Kidney (tissue), 14 donors: ENCODE data around the gene GRIA3. TPM values are rescaled to one million over a fixed set of nuclear protein-coding genes. Genes with fewer than 3 reads are reported as not detected.

ENCODE experiments used
- DNase-seq, 5 donors: peaks; one replicate each; pipeline ENCODE4 v3.0.0-alpha.2; 2013 to 2020
- FAIRE-seq: peaks from 2 replicates; lab custom pipeline; 2012; peaks lifted over from hg19 to GRCh38; lab: Jason Lieb, UNC
- H3K27ac ChIP-seq, 2 donors: one replicate each; pipeline ENCODE4 v1.7.0; 2013; ENCODE audit warnings: low read depth in 2 of 2, low read length in 2 of 2, inconsistent platforms in 1 of 2
- H3K27me3 ChIP-seq: one replicate; pipeline ENCODE4 v1.7.1; 2013; ENCODE audit warnings: low read length, inconsistent platforms; ENCODE audit not compliant: control insufficient read depth, insufficient read depth
- H3K36me3 ChIP-seq, 3 donors: one replicate each; pipeline versions ENCODE4 v1.7.0 to v1.7.1; 2013; ENCODE audit warnings: low read length in 3 of 3, control low read depth in 1 of 3, inconsistent platforms in 1 of 3; ENCODE audit not compliant: insufficient read depth in 3 of 3, control insufficient read depth in 2 of 3
- H3K4me1 ChIP-seq, 3 donors: one replicate each; pipeline versions ENCODE4 v1.7.0 to v1.7.1; 2013; ENCODE audit warnings: low read length in 3 of 3, inconsistent platforms in 1 of 3, low read depth in 1 of 3; ENCODE audit not compliant: control insufficient read depth in 2 of 3, insufficient read depth in 2 of 3
- H3K4me3 ChIP-seq, 3 donors: one replicate each; pipeline versions ENCODE4 v1.7.0 to v1.8.1; 2013; ENCODE audit warnings: low read length in 3 of 3, control low read depth in 1 of 3, inconsistent platforms in 1 of 3
- H3K9ac ChIP-seq, 3 donors: one replicate each; pipeline versions ENCODE4 v1.7.0 to v1.7.1; 2013; ENCODE audit warnings: low read length in 3 of 3, control low read depth in 1 of 3, inconsistent platforms in 1 of 3
- H3K9me3 ChIP-seq, 3 donors: one replicate each; pipeline versions ENCODE4 v1.7.0 to v1.7.1; 2013; ENCODE audit warnings: low read length in 3 of 3, control low read depth in 1 of 3, inconsistent platforms in 1 of 3; ENCODE audit not compliant: control insufficient read depth in 2 of 3, insufficient read depth in 1 of 3
- intact Hi-C: fragments of 100-400 bp; cut with DNase I; formaldehyde crosslinking; loops from one replicate; pipeline ENCODE4 v1.11.1; 2022
- polyA plus RNA-seq: library from polyadenylated mRNA; stranded (reverse); fragments of 350-450 nt; fragmentation: Illumina TruSeq; extraction: RNeasy Lipid Tissue Mini Kit (QIAGEN cat#74804); gene quantifications from one replicate; pipeline ENCODE4 v1.2.3, GENCODE V29; 2014; ENCODE audit warnings: low read depth, low replicate concordance; ENCODE audit not compliant: insufficient read depth
- total RNA-seq: library from RNA; stranded (reverse); fragmentation: NEBNext Ultra II Directional; extraction: Animal tissue kit (Norgen Biotek cat#: 25700); gene quantifications from one replicate; pipeline ENCODE4 v1.2.1, GENCODE V29; 2021
- TF ChIP-seq, protein P1 (sequence below): IDR thresholded peaks from 3 replicates; pipeline ENCODE4 v1.5.1; 2012; ENCODE audit warnings: mild to moderate bottlenecking, moderate library complexity, borderline replicate concordance; ENCODE audit not compliant: insufficient read depth; ENCODE audit errors: extremely low read depth
- donor health status: control.
- donor health status: control.
- donor health status: control.
- donor health status: control.
- donor health status: control.
- donor health status: DM: yes; HTN: yes; CAD: no.
- donor health status: Normal renal cell carcinoma (clear cell type).

Gene GRIA3
- total and polyA plus RNA-seq, 2 donors from 2014 or later, result 1.4 to 5.8 TPM

- Histone ChIP-seq H3K27me3 (no peaks in the 10 kb centered on the region), H3K9ac (no peak overlapping the region), H3K36me3 (no peaks in the 10 kb centered on the region), H3K4me3 (no peak overlapping the region), H3K9me3 (no peaks in the 10 kb centered on the region), H3K27ac (no peak overlapping the region), H3K4me1 (no peaks in the 10 kb centered on the region)
- intact Hi-C loops, result no loop called here
- DNase-seq, result no peak
- FAIRE-seq, result no peak
- TF ChIP-seq, protein P1, sequence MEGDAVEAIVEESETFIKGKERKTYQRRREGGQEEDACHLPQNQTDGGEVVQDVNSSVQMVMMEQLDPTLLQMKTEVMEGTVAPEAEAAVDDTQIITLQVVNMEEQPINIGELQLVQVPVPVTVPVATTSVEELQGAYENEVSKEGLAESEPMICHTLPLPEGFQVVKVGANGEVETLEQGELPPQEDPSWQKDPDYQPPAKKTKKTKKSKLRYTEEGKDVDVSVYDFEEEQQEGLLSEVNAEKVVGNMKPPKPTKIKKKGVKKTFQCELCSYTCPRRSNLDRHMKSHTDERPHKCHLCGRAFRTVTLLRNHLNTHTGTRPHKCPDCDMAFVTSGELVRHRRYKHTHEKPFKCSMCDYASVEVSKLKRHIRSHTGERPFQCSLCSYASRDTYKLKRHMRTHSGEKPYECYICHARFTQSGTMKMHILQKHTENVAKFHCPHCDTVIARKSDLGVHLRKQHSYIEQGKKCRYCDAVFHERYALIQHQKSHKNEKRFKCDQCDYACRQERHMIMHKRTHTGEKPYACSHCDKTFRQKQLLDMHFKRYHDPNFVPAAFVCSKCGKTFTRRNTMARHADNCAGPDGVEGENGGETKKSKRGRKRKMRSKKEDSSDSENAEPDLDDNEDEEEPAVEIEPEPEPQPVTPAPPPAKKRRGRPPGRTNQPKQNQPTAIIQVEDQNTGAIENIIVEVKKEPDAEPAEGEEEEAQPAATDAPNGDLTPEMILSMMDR, result no peak
Observed at GRCh38 chrX:123223409-123223808, 39.3 kb downstream of the GRIA3 start.

DNA sequence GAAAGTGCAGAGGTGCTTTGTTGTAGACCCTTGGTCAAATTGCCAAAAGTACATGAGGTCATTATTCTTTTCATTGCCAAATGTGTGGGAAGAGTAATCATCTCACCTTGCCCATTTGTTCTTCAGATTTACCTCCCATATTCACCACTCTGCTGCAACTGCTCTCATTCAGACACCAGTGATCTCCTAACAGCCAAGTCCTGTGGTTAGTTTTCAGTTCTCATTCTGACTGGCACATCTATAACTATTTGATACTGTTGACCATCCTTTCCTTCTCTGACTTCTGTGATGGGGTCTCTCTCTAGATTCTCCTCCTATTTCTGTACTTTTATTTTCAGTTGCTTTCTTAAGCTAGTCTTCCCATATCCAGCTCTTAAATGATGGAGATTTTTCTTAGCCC lies 39.8 kb downstream of the GRIA3 start:
- DNase-seq (no peak), FAIRE-seq (no peak)
- intact Hi-C loops, result no loop called here
- Histone ChIP-seq H3K27ac (no peak overlapping the region), H3K4me1 (no peaks in the 10 kb centered on the region), H3K4me3 (no peak overlapping the region), H3K9ac (no peak overlapping the region), H3K36me3 (no peaks in the 10 kb centered on the region), H3K9me3 (no peaks in the 10 kb centered on the region), H3K27me3 (no peaks in the 10 kb centered on the region)
- TF ChIP-seq, protein P1, result no peak

DNA sequence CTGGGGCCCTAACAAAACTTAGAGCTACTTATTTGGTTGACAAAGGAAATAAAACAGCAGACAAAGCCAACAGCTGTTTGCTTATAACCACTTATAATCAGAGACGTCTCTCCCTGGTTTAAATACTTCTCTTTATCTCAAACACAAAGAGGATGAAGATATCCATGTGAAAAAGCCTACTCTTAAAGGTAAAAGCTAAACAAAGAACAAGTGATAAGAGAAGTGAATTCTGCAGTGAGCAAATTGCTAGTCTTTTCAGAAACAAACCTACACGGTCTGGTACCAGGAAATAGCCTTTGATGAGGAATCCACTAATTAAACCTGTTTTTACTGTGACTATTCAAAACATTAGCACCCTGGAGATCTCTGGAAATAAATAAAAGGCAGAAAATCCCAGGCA lies 46.7 kb downstream of the GRIA3 start:
- TF ChIP-seq, protein P1, result no peak
- H3K4me3 ChIP-seq, result no peak overlapping the region
- no peak overlapping the region for H3K27ac ChIP-seq
- intact Hi-C loops, result no loop called here
- no peak for DNase-seq
- peaks cover 3% of the 10 kb centered on the region for H3K27me3 ChIP-seq
- FAIRE-seq, result no peak
- no peak overlapping the region for H3K9ac ChIP-seq
- H3K36me3 ChIP-seq, result no peaks in the 10 kb centered on the region
- no peaks in the 10 kb centered on the region for H3K4me1 ChIP-seq
- no peaks in the 10 kb centered on the region for H3K9me3 ChIP-seq

DNA sequence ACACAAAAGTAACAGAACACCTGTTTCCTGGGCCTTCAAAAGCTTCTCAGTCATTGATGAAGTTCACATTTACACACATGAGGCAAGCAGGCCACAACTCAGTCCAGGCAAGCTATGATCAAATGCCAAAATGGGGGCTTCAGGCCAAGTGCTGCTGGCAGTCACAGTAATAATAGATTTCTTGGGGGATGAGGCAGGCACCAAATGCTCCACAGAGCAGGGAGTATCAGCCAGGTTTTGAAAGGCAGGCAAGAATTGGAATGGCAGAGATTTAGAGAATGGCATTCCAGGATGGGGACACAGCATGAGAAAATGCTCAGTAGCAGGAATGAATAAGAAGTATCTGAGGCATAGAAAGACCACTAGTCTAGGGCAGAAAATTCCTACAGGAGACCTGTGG lies 52.8 kb downstream of the GRIA3 start:
- DNase-seq (no peak), FAIRE-seq (no peak)
- no peaks in the 10 kb centered on the region for H3K9me3 ChIP-seq
- no peak overlapping the region for H3K4me3 ChIP-seq
- peaks cover 3% of the 10 kb centered on the region for H3K27me3 ChIP-seq
- no peaks in the 10 kb centered on the region for H3K4me1 ChIP-seq
- H3K9ac ChIP-seq, result no peak overlapping the region
- no peak overlapping the region for H3K27ac ChIP-seq
- TF ChIP-seq, protein P1, result no peak
- no peaks in the 10 kb centered on the region for H3K36me3 ChIP-seq
- intact Hi-C loops, result no loop called here
